CD1c-positive myeloid dendritic cell (primary cell): ENCODE data around the gene CLCA4.

Experiments
- DNase-seq: peaks from one replicate; pipeline ENCODE4 v3.0.0-alpha.2; 2016; ENCODE audit errors: extremely low spot score

Gene CLCA4

GRCh38 chr1:86546787-86547221, at the start of gene CLCA4:
TSS of gene CLCA4 (plus strand) at chr1:86547078. CDS start at chr1:86547120, 42 bp downstream.
- no peak for DNase-seq

GRCh38 chr1:86498281-86498680, 48.6 kb upstream of the CLCA4 start:
- DNase-seq, result no peak

- peak; percentile 89 for DNase-seq
Measured at GRCh38 chr1:86499987-86500593, 46.8 kb upstream of the CLCA4 start.

- no peak for DNase-seq
Measured at GRCh38 chr1:86500714-86501113, 46.2 kb upstream of the CLCA4 start.

GRCh38 chr1:86502125-86502646, 44.7 kb upstream of the CLCA4 start:
- peak; percentile 29 for DNase-seq

DNA sequence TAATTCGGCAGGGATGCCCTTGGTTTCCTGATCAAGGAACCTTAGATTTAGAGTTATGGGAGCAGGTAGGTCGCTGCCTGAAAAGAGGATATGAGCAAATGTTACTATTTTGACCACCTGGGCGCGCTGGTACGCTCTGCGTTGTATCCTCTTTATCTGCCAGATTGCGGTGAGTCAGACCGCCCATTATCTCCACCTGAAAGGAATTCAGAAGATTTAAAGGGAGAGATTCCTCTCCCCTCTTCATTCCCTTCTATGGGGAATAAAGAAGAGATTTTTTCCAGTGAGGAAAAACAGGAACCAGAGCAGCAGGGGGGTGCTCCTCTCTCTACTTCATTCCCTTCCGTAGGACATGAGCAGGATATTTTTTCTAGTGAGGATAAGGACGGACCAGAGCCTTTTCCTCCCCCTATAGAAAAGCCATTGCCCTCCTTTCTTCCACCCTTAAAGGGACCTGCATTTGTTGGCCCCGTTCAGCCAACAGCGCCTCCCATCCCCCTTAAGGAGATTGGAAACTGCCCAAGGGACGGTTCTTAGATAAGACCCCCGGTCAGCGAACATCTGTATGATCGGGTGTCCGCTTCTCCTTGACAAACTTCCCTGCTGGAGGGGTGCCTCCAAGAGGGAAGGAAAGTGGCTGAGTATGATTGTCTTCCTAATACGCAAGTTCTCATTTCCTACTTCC, 44.0 kb upstream of the CLCA4 start:
- DNase-seq, result peak; percentile 16

- DNase-seq, result no peak
Measured at GRCh38 chr1:86503406-86504136, 43.3 kb upstream of the CLCA4 start.

GRCh38 chr1:86504137-86504479, 42.8 kb upstream of the CLCA4 start:
- no peak for DNase-seq

GRCh38 chr1:86504895-86505563, 41.8 kb upstream of the CLCA4 start:
- DNase-seq, result no peak

DNA sequence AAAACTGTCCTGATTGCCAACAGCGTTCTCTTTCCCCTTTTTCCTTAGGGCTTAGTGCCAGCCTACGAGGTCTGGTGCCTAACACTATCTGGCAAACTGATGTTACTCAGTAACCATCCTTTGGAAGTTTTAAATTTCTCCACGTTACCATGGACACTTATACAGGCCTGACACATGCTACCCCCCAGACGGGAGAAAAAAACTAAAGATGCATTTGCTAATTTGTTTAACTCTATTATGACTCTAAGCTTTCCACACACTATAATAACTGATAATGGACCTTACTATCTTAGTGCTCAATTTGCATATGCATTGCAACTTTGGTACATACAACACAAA, 41.3 kb upstream of the CLCA4 start:
- DNase-seq, result no peak

DNA sequence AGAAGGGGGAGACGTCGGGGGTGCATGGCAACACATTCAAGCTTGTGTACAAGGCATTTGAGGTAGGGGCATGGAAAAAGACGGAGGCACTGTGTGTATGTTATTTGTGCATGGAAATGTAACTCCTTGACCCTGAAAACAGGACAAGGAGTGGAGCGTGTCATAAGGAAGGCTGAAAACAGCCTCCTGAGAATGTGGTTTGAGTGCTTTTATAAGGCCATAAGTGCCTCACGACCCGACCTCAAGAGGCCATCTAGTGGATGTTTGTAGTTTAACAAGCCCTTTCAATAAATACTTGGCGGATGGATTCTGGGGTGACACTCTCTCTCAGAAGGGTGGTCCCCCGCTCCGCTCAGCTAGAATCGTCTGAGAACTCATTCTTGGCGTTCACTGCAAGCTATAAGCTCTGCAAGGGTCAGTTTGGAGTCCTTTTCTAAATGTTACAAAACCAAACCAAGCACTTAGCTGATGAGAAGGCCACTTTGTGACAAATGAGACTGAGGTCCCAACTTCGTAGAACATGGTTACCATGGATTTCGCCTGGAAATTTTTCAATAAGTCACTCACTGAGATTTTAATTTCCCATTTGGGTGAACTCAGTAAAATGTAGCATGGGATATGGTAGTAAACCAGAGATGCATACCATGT, 38.8 kb upstream of the CLCA4 start:
- DNase-seq, result peak; percentile 10

- DNase-seq, result no peak
Measured at GRCh38 chr1:86508583-86508969, 38.3 kb upstream of the CLCA4 start.

GRCh38 chr1:86515597-86515996, 31.3 kb upstream of the CLCA4 start:
- no peak for DNase-seq

DNA sequence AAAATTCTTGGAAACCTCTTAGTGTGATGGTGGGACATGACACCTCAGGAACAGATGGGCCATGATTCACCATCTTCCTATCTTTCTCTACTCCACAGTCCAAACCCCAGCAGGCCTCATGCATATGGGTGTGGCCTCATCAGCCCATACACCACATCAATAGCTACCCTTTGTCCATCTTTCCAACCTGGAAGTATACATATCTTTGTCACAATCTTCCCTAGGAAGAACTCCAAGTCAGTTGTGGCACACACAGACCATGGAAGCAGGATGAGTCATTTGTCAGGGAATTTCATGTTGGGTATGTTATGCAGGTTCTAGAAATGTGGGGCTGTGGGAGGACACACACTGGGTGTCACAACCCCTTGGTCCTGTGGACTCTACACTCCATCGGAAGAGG, 30.5 kb upstream of the CLCA4 start:
- DNase-seq, result no peak

DNA sequence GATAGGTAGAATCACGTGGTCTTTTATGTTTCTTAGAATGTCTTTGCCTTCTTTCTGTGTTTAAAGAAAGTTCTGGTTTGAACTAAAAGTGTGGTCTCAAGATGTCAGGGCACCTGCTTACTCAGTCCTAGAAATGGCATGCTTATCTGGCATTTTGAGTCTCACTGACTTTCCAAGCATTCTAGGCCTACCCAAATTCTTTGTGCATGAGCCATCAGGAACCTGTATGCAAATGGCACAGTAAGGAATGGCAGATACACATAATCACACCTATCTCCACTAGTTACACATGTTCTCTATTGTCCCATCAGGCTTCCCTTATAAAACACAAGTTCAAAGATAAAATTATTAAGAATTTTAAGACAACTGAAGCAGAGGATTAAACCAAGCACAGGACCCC, 29.5 kb upstream of the CLCA4 start:
- no peak for DNase-seq

- no peak for DNase-seq
Measured at GRCh38 chr1:86520789-86521521, 25.9 kb upstream of the CLCA4 start.

DNA sequence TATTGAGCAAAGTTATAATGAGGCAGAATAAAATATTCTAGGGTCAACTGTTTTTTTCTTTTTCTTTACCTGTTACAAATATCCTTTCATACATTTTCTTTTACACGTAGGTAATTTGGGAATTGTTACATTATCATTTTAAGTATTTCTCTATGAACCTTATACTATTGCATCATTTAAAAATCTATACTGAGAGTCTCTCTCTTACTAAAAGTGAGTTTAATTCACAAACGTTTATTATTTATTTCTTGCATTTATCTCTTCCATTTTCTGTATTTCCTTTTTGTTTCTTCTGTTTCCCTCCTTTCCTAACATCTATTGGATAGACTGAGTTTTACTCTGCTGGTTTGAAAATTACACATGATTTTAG, 25.4 kb upstream of the CLCA4 start:
- no peak for DNase-seq

GRCh38 chr1:86522240-86522639, 24.6 kb upstream of the CLCA4 start:
- no peak for DNase-seq

- DNase-seq, result no peak
Measured at GRCh38 chr1:86523670-86524354, 23.1 kb upstream of the CLCA4 start.

DNA sequence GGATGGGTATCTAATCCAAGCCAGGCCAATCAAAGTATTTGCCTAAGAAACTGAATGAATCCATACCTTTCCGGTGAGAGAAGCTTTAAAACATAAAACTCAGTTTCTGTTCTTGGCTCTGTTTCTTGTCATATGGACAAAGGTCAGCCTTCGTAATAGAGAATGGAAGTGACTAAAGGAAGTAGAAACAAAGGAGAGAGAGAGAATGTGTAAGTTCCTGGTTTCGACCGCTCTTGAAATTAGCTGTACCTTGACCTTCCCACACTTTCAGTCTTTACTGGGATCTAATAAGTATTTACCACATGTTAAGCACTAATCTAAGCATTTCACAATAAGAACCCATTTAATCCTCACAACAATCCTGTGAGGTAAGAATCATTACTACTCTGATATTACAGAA, 19.6 kb upstream of the CLCA4 start:
- DNase-seq, result no peak
